Measurements from ENCODE around the gene ATG9A.
A peak's percentile ranks its signal among the peaks of the same experiment; 100 is the strongest.

ATG9A gene

DNA sequence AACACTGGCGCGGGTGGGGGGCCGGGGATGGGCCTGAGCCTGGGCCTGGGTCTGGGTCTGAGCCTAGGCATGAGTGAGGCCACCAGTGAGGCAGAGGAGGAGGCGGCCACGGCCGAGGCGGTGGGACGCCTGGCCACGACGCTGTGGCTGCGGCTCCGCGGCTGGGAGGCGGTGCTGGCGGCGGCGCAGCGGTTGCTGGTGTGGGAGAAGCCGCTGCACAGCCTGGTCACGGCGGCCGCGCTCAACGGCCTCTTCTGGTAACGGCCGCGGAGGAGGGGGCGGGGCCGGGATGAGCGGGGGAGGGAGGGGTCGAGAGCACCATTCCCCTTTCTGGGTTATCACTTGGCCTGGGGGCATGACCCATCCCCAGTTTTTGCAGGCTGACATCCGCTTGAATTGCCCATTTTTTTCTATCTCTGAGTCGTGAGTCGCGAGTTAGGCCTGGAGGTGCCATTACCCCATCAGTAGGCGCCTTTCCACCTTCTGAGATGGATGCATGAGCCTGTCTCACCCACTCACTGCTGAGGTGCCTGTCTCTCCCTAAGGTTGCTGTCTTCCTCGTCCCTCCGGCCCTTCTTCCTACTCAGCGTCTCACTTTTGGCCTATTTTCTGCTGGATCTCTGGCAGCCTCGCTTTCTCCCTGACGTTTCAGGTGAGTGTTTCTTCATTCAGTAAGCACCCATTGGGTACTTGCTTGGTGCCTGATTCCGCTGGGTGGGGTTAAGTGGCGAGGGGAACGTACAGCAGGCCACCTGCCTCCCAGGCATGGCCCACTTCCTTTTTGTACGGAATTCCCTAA lies 50.9 kb downstream of the ATG9A start:
- DNase-seq (ENCODE audit: low spot score) (peak; percentile 19), FAIRE-seq (no peak)

DNA sequence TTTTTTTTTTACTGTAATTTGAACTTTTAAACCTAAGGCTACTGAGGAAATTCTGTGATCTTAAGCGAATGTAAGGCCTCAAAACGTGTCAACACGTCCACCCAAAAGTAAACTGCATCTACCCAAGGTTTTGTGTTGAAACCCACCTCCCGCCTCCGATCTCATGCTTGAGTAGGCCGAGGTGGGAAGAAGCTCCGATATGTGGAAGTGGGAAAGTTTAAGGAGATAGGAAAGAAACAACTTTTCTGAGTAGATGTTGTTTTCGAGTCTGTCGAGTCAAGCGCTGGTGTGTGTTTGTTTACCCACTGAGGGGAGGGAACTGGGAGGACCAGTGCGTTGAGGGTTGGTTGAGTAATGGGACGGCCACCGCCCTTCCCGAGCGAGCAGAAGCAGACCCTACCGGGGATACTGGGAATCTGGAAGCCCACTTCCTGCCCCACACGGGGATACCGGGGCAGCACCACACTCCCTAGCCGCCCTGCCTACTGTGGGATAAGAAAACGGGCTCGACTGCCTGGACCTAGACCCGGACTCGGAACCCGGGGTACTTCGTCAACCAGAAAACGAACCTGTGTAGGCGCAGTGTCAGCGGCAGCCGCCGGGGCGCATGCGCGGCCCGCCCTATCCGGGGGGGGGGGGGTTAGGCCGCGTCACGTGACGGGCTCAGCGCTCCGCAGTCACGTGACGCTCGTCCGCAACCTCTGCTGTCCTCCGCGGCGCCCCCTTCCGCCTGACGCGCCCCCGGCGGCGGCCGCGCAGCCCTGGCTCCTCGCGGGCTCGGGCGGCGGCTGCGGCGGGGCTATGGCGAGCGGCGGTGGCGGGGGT lies 51.7 kb downstream of the ATG9A start, which contains the start of gene RETREG2:
TSS of gene RETREG2 (plus strand) at position 724 of the 825 bp plus-strand sequence. CDS start at position 802, 78 bp downstream.
- DNase-seq (ENCODE audit: low spot score) = peak; percentile 82
- no peak for FAIRE-seq

DNA sequence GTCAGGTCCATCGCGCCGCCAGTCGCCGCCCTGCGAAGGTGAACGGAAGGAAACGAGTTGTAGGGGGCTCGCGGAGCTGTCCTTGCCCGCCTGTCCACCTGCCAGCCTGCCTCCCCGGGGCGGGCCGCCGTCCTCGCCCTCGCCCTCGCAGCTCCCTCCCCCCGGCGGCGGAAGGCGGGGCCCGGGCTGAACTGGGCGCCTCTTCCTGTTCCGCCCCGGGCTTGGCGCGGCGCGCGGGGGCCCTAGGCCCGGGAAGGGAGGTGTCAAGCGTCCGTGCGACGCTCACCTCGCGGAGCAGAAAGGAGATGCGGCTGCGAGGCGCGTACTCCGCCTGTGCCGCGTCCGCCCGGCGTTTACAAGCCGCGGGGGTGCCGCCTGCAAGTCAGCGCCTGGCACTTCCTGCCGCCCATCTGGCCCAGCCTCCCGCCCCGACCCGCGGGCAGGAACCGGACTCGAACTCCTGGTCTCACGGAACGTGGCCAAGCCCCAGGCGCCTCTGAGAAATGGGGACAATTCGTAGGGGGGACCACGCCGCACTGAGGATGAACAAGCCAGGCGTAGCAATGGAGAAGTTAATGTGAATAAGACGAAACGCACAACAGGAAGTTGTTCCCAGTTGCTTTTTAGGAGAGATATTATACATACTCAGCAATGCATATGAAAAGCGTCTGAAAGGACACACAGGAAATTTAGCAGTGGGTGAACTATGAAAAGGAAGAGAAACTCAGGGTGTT lies 52.5 kb downstream of the ATG9A start, which contains the start of gene CNPPD1:
TSS of gene CNPPD1 (minus strand) at position 108 of the 734 bp plus-strand sequence. CDS start at position 11, 97 bp downstream.
- peak; percentile 74 for DNase-seq (ENCODE audit: low spot score)
- no peak for FAIRE-seq

DNA sequence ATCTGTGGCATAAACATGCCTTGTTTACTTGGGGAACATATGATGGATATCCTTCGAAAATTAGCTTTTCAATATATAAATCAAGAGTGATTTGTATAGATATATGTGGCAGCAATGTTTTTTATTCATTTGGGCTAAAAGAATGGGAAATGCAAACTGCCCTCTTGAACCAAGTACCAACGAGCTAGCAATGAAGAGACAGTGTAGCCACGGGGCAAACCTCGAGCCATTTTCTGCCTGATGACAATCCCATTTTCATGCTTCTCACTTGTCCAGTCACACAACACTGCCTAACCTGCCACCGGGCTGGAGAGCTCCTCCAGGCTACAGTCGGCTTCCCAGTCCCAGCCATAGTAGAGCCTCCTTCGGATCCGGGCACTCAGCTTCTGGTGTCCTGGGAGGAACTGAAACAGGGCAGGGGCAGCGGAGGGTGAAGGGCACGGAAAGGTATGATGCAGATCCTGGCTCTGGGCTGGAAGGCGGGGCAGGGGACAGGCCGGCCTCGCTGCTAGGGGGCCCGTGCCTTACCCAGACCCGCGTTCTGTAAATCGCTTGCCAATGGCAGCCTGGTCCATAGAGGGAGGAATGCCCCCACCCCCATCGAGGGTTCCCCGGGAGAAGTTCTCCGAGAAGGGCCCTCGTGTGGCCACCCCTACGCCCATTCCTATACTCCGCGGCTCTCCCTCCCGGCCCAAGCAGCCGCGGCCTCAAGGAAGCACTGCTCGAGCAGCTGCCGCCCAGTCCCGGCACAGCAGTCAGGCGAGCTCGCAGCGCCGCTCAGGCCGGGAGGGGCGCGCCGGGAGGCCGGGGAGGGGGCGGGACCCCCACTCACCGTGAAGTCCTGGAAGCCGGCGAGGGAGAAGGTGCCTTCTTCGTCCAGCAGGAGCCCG lies 53.3 kb downstream of the ATG9A start:
- DNase-seq (ENCODE audit: low spot score) (peak; percentile 22), FAIRE-seq (no peak)

DNA sequence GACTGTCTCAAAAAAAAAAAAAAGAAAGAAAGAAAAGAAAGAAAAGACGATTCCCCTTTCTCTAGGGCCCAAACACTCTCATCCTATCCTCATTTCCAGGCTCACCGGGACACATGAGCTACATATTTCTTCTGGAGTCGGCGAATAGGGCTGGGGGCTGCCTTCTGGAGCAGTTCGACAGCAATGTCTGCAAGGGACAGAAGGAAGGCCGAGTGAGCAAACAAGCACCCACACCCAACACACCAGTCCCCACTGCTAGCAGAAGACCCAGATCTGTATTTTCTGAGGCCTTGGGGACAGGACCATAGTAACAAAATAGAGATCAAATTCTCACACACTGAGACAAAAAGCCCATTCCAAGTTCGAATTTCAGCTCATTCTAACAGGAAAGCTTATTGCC lies 54.0 kb downstream of the ATG9A start:
- no peak for DNase-seq (ENCODE audit: low spot score)
- no peak for FAIRE-seq

DNA sequence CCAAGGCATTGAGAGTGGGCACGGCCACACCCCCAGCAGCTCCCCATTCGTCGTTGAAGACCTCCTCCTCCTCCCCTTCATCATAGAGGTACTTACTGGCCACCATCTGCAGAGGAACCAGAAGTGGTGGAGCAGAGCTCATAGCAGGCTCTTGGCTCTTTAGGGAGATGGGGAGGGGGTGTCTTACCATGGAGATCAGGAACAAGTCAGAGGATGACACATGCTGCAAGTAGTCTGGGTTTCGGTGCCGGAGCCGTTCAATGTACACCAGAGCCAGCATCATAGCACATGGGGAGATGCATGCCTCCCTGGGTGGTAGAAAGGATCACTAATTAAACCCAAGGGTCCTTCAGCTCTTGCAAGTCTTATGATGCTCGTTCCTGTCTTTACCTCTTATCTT lies 54.6 kb downstream of the ATG9A start:
- FAIRE-seq (no peak), DNase-seq (ENCODE audit: low spot score) (no peak)

DNA sequence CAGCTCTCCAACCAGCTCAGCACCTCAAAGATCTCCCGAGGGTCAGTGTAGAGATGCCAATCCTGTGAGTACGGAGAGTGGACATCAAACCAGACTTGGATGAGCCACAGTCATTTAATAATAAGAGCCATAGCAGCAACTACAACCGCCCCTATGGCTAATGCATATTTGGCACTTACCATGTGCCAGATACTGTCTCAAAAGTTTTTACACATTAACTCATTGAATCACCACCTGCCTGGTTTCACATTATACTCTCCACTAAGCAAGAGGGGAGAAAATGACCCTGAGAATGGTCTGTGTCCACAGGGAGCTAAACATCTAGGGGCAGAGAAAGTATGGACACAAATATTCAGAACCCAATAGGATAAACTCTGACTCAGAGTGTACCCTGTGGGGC lies 55.3 kb downstream of the ATG9A start:
- DNase-seq (ENCODE audit: low spot score) (peak; percentile 37), FAIRE-seq (no peak)

DNA sequence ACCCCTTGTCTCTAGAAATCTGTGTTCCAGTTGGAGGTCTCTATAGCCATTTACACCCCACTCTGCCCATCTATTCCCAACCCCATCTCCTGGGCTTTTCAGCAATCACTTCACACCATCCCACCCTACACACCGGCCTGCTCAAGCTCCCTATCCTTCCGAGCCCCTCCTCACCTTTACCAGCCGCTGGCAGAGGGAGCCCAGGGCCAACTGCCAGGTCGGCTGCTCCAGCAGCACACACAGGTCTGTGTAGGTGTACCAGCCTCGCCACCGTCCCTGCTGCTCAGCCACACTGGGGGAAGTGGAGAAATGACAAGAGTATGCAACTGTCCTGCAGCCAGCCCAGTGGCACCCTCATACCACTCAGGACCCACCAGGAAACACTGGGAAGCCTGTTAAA lies 56.3 kb downstream of the ATG9A start:
- no peak for DNase-seq (ENCODE audit: low spot score)
- no peak for FAIRE-seq

DNA sequence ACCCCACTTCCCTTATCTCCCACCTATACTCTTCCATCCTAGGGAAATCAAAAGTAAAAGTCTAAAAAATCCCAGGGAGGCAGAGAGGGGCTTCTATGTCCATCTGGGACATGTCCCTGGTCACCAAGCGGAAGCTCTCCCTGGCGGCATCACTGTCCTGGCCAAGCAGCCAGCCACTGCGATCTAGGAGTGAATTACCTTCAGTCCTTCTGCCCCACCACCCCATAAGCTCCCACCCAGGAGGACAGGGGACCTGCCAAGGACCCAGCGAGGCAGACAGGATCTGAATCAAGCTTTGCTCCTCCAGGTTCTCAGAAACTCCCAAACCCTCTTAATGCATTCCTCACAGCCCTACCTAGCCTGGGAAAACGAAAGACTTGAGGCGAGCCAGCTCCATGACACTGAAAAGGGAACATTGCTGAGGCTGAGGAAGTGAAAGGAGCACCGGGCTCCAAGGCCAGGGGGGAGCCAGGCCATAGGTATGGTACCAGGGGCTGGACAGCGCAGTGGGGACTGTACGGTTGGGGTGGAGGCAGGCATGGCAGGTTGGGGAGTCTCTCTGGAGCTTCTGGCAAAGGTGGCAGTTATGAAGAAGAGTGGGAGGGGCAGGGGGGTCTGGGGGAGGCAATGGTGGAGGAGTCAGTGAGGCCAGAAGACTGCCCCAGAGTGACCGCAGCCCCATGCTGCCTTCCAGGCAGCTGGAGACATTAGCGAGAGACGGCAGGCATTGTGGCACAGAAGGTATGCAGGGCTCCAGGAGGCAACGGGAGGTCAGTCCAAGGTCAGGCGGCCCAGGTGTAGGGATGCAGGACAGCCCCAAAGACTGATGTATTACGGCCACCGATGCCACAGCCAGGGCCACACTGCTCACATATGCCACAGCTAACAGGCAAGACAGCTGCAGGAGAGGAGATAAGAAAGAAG lies 56.9 kb downstream of the ATG9A start:
- no peak for DNase-seq (ENCODE audit: low spot score)
- FAIRE-seq = no peak

DNA sequence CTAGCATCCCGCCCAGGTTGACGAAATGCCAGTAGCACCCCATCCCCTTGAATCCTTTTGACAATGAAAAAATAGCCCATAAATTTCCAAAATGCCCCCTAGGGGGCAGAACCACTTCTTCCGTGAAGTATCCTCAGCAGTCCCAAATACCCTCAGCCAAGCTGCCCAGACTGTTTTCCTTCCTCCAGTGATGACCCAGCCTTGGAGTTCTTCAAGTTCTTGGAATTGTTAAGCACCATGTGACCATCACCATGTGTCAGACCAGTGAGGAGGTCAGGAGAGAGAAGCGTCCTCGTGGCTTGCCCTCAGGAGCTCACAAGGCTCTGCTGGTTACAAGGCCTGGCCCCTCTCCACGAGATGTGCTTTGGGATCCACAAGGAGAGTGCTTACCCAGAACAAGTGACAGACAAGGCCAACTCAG lies 58.2 kb downstream of the ATG9A start:
- no peak for FAIRE-seq
- DNase-seq (ENCODE audit: low spot score) = peak; percentile 54

DNA sequence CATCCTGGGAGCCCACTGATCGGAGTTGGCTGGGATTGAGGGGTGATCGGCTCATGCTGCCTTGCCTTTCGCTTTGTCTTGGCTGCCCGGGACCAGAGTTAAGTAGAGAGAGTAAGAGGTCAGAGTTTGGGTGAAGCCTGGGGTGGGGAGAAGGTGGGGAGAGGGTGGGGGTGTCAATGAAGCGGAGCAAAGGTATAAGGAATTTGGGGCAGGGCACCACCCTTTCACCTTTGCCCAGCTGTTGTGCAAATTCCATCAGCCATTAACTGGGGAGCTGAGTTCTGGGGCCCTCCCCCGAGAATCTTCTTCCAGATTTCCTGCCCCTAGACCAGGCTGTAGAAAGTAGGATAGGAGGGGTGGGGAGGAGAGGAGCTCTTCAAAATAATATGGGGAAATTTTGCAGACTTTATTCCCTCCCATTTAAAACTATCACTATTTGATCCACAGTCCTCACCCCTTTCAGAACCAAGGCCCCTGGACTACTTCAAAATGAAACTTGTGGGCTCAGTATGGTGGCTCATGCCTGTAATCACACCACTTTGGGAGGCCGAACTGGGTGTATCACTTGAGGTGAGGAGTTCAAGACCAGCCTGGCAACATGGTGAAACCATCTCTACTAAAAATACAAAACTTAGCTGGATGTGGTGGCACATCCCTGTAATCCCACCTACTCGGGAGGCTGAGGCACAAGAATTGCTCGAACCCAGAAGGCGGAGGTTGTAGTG lies 59.3 kb downstream of the ATG9A start, which contains the start of gene SLC23A3:
TSS of gene SLC23A3 (minus strand) at position 100 of the 725 bp plus-strand sequence. CDS start at position 55, 45 bp downstream.
- no peak for FAIRE-seq

More for the DNA sequence above, 59.3 kb downstream of the ATG9A start, which contains the start of gene SLC23A3:
- no peak for DNase-seq (ENCODE audit: low spot score)
